ENCODE results near the gene CPNE5. TPM values are rescaled to one million over a fixed set of nuclear protein-coding genes. Genes with fewer than 3 reads are reported as not detected.
A peak's percentile ranks its signal among the peaks of the same experiment; 100 is the strongest.

Gene CPNE5
- total and polyA plus RNA-seq, 9 of the 15 experiments (the other 6 are each of a cell fraction or from before 2014, with no cell fraction given), result 0.14 to 1.0 (median 0.46) TPM; not detected in 2

- TF ChIP-seq, protein P1, sequence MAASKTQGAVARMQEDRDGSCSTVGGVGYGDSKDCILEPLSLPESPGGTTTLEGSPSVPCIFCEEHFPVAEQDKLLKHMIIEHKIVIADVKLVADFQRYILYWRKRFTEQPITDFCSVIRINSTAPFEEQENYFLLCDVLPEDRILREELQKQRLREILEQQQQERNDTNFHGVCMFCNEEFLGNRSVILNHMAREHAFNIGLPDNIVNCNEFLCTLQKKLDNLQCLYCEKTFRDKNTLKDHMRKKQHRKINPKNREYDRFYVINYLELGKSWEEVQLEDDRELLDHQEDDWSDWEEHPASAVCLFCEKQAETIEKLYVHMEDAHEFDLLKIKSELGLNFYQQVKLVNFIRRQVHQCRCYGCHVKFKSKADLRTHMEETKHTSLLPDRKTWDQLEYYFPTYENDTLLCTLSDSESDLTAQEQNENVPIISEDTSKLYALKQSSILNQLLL (CRISPR knock-in tag; IDR thresholded peaks at IDR 0.05; ENCODE audit: borderline replicate concordance), result no peak
- TF ChIP-seq ZBTB2 (IDR thresholded peaks at IDR 0.05) (peak; percentile 79), NFE2L1 (tag; IDR thresholded peaks at IDR 0.05; ENCODE audit: borderline replicate concordance, low read depth) (no peak), IRF1 (CRISPR knock-in tag; IDR thresholded peaks at IDR 0.05; ENCODE audit: borderline replicate concordance) (no peak), ATF1 (CRISPR knock-in tag; IDR thresholded peaks at IDR 0.05) (no peak), ATF1 (tag; IDR thresholded peaks at IDR 0.05) (peak; percentile 68), ZBTB49 (CRISPR knock-in tag; IDR thresholded peaks at IDR 0.05; ENCODE audit: borderline replicate concordance) (no peak), FOSL1 (tag; conservative IDR thresholded peaks at IDR 0.05) (peak; percentile 85), CHD2 (IDR thresholded peaks at IDR 0.05; ENCODE audit: low read depth, low read length) (no peak), TEAD2 (tag; IDR thresholded peaks at IDR 0.05) (0 out of 2 replicates have a peak, but pooled peaks have one; percentile 28)
- TF ChIP-seq, protein P2, sequence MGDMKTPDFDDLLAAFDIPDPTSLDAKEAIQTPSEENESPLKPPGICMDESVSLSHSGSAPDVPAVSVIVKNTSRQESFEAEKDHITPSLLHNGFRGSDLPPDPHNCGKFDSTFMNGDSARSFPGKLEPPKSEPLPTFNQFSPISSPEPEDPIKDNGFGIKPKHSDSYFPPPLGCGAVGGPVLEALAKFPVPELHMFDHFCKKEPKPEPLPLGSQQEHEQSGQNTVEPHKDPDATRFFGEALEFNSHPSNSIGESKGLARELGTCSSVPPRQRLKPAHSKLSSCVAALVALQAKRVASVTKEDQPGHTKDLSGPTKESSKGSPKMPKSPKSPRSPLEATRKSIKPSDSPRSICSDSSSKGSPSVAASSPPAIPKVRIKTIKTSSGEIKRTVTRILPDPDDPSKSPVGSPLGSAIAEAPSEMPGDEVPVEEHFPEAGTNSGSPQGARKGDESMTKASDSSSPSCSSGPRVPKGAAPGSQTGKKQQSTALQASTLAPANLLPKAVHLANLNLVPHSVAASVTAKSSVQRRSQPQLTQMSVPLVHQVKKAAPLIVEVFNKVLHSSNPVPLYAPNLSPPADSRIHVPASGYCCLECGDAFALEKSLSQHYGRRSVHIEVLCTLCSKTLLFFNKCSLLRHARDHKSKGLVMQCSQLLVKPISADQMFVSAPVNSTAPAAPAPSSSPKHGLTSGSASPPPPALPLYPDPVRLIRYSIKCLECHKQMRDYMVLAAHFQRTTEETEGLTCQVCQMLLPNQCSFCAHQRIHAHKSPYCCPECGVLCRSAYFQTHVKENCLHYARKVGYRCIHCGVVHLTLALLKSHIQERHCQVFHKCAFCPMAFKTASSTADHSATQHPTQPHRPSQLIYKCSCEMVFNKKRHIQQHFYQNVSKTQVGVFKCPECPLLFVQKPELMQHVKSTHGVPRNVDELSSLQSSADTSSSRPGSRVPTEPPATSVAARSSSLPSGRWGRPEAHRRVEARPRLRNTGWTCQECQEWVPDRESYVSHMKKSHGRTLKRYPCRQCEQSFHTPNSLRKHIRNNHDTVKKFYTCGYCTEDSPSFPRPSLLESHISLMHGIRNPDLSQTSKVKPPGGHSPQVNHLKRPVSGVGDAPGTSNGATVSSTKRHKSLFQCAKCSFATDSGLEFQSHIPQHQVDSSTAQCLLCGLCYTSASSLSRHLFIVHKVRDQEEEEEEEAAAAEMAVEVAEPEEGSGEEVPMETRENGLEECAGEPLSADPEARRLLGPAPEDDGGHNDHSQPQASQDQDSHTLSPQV (IDR thresholded peaks at IDR 0.05), result peak; percentile 98
Measured at GRCh38 chr6:36862164-36862847, 23.1 kb upstream of the CPNE5 start (continued).
